ENCODE data around the gene AGO3. TPM values are rescaled to one million over a fixed set of nuclear protein-coding genes. Genes with fewer than 3 reads are reported as not detected.

Gene AGO3
- total and polyA plus RNA-seq, 10 of the 15 experiments (the other 5 are each of a cell fraction or from before 2014, with no cell fraction given), result 3.9 to 35.2 (median 12.5) TPM

DNA sequence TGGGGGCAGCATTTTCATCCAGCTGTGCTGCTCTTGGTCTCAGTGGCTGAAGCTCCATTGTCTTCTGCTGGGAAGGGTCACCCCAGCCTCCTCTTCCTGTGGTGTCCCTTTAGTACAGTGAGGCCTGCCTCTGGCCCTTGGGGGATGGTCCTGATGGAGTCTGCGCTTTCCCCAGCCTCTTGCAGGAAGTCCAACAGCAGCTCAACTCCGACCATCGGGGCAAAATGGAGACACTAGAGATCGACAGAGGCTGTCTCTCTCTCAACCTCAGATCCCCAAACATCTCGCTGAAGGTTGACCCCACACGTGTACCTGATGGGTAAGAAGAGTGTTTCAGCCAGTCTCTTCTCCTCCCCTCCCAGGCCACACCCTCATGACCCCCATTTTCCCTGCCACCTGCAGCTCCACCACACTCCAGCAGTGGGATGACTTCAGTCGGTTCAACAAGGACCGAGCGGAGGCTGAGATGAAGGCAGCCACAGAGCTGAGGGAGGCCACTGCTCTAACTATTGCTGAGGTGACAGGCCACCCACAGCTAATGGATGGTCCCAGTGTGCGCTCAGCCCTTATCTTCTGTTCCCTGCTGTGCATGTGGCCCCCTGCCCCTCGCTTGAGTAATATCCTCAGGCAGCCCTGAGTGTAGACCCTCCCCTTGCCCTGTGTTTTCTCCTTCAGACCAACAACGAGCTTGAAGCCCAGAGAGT, 155.8 kb downstream of the AGO3 start:
- POLR2A ChIA-PET, result no interaction called here

More for the DNA sequence above, 155.8 kb downstream of the AGO3 start:
- Histone ChIP-seq H3K4me1 (ENCODE audit: control insufficient read depth, insufficient read depth, low read length) (no peaks in the 10 kb centered on the region; the same call in 1 of the 2 replicates), H2AFZ (ENCODE audit: control insufficient read depth, low read depth, low read length) (no peak overlapping the region), H3K9me3 (replicated peaks; ENCODE audit: control insufficient read depth, insufficient read depth, low read length) (no peaks in the 10 kb centered on the region), H3K36me3 (ENCODE audit: control insufficient read depth in 2 of 2, insufficient read depth in 2 of 2, low read length in 1 of 2) (peaks cover under 1 to 5% of the 10 kb centered on the region in 2 experiments; a peak in 1 of 4 replicates), H3K4me2 (ENCODE audit: control insufficient read depth, insufficient read depth) (no peak overlapping the region), H3K9ac (ENCODE audit: control insufficient read depth, insufficient read depth, low read length) (no peak overlapping the region), H4K20me1 (ENCODE audit: control insufficient read depth, insufficient read depth) (no peaks in the 10 kb centered on the region), H3K27ac (ENCODE audit: control insufficient read depth, insufficient read depth) (no peak overlapping the region), H3K79me2 (ENCODE audit: control insufficient read depth, insufficient read depth, low read length) (peaks cover 20% of the 10 kb centered on the region), H3K4me3 (no peak overlapping the region), H3K27me3 (replicated peaks in 1 of 2; ENCODE audit: control insufficient read depth in 2 of 2, insufficient read depth in 2 of 2, low read length in 1 of 2) (no peaks in the 10 kb centered on the region; a peak in 1 of 4 replicates)
- BruUV-seq (replicated peaks), result no TSS peak
- WGBS (ENCODE audit: insufficient coverage, insufficient replicate concordance, low lambda C conversion rate, missing lambda C conversion rate), result 72% methylated on average over 12 of the region's 12 CpGs
- intact Hi-C loops (cut with micrococcal nuclease; ENCODE audit: unreplicated experiment) (loop anchor here (5.0 to 10.0 kb wide), 2 partner anchors 202 to 229 kb away; partner anchors contain the start of gene AGO1), in situ Hi-C loops (cut with MboI) (no loop called here)
- ATAC-seq, result no peak
- RAD21 ChIA-PET (ENCODE audit: unreplicated experiment), result interaction anchor here (1.5 kb wide), 1 partner anchor 101 kb away, joined by 5 read pairs; no protein-coding TSS in a partner anchor
- CTCF ChIA-PET, result interaction anchor here (0.8 to 1.4 kb wide), 5 partner anchors 97 to 229 kb away, joined by 3 read pairs; partner anchors contain the start of gene AGO1
- DNase-seq (ENCODE audit: low read depth, low spot score), result no peak
- SMC1A ChIA-PET (ENCODE audit: uncharacterized antibody, unreplicated experiment), result interaction anchor here (1.2 to 1.3 kb wide), 2 partner anchors 12 to 144 kb away, joined by 3 read pairs; no protein-coding TSS in a partner anchor
- no peak for FAIRE-seq
- TF ChIP-seq JUND (IDR thresholded peaks at IDR 0.05; ENCODE audit: low read depth, low read length), result no peak
- TF ChIP-seq SUPT20H (IDR thresholded peaks at IDR 0.05; ENCODE audit: borderline replicate concordance, control insufficient read depth, low read depth, low read length), result no peak
- TF ChIP-seq BCL11A (IDR thresholded peaks at IDR 0.05; ENCODE audit: low read depth, low read length), result no peak
- no peak for TF ChIP-seq SMAD5 (IDR thresholded peaks at IDR 0.05; ENCODE audit: low read depth)
- no peak for TF ChIP-seq RFX5 (IDR thresholded peaks at IDR 0.05; ENCODE audit: low read depth, low read length)
- TF ChIP-seq SMARCA5 (IDR thresholded peaks at IDR 0.05), result no peak
- TF ChIP-seq MYB (IDR thresholded peaks at IDR 0.05; ENCODE audit: borderline replicate concordance, low read depth, low read length), result no peak
- TF ChIP-seq, protein P1, sequence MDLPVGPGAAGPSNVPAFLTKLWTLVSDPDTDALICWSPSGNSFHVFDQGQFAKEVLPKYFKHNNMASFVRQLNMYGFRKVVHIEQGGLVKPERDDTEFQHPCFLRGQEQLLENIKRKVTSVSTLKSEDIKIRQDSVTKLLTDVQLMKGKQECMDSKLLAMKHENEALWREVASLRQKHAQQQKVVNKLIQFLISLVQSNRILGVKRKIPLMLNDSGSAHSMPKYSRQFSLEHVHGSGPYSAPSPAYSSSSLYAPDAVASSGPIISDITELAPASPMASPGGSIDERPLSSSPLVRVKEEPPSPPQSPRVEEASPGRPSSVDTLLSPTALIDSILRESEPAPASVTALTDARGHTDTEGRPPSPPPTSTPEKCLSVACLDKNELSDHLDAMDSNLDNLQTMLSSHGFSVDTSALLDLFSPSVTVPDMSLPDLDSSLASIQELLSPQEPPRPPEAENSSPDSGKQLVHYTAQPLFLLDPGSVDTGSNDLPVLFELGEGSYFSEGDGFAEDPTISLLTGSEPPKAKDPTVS (IDR thresholded peaks at IDR 0.05; ENCODE audit: low read depth, low read length), result no peak
- TF ChIP-seq YBX1 (IDR thresholded peaks at IDR 0.05), result no peak
- TF ChIP-seq ZNF274 (IDR thresholded peaks at IDR 0.05; ENCODE audit: insufficient read depth, insufficient read length), result no peak
- no peak for TF ChIP-seq MLLT1 (IDR thresholded peaks at IDR 0.05)
- no peak for TF ChIP-seq MXI1 (IDR thresholded peaks at IDR 0.05; ENCODE audit: low read depth, low read length)
- TF ChIP-seq, protein P2, sequence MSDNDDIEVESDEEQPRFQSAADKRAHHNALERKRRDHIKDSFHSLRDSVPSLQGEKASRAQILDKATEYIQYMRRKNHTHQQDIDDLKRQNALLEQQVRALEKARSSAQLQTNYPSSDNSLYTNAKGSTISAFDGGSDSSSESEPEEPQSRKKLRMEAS (IDR thresholded peaks at IDR 0.05; ENCODE audit: low read depth, low read length), result no peak
